Breast epithelium (tissue), 3 donors: Measurements from ENCODE around the gene ECPAS.

Experiments
- POLR2A ChIP-seq: fragments of 450-650 bp; IDR thresholded peaks from one replicate; pipeline ENCODE4 v1.6.1; 2016; ENCODE audit warnings: antibody characterized with exemption, mild to moderate bottlenecking, moderate library complexity
- POLR2AphosphoS5 ChIP-seq, 3 donors: sonication (generic); formaldehyde crosslinking; IDR thresholded peaks; one replicate each; pipeline ENCODE4 v1.6.1; 2017; ENCODE audit warnings: antibody characterized with exemption in 3 of 3
- TF ChIP-seq, protein P1 (sequence below), 3 donors: fragments of 450-650 bp; IDR thresholded peaks; one replicate each; pipeline ENCODE4 v1.5.1; 2016 to 2017; ENCODE audit warnings: antibody characterized with exemption in 3 of 3, mild to moderate bottlenecking in 3 of 3, moderate library complexity in 3 of 3

- TF ChIP-seq, protein P1, sequence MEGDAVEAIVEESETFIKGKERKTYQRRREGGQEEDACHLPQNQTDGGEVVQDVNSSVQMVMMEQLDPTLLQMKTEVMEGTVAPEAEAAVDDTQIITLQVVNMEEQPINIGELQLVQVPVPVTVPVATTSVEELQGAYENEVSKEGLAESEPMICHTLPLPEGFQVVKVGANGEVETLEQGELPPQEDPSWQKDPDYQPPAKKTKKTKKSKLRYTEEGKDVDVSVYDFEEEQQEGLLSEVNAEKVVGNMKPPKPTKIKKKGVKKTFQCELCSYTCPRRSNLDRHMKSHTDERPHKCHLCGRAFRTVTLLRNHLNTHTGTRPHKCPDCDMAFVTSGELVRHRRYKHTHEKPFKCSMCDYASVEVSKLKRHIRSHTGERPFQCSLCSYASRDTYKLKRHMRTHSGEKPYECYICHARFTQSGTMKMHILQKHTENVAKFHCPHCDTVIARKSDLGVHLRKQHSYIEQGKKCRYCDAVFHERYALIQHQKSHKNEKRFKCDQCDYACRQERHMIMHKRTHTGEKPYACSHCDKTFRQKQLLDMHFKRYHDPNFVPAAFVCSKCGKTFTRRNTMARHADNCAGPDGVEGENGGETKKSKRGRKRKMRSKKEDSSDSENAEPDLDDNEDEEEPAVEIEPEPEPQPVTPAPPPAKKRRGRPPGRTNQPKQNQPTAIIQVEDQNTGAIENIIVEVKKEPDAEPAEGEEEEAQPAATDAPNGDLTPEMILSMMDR (IDR thresholded peaks at IDR 0.05): no peak
- no peak for TF ChIP-seq POLR2A
- TF ChIP-seq POLR2AphosphoS5 (IDR thresholded peaks at IDR 0.05): no peak
Observed at GRCh38 chr9:111348821-111349271, 135.3 kb downstream of the ECPAS start.
